K562 (cell line): ENCODE data around the gene SFXN2. TPM values are rescaled to one million over a fixed set of nuclear protein-coding genes. Genes with fewer than 3 reads are reported as not detected.

Source experiments
- ATAC-seq: fragments of 200-7000 bp; cut with Tn5 transposase; 3 replicates; pipeline ENCODE4 v1.9.1; 2020; ENCODE audit warnings: moderate library complexity
- BruUV-seq: library from RNA; stranded (reverse); fragments of 400-500 nt; replicated peaks from 2 replicates; lab custom pipeline; 2021; lab: Mats Ljungman, UMichigan
- CTCF ChIA-PET: fragments of 300-600 bp; formaldehyde crosslinking; extraction: SDS; loops from one replicate; lab custom pipeline; 2021; ENCODE audit warnings: low intra/inter-chr PET ratio; lab: Yijun Ruan, JAX
- POLR2A ChIA-PET: fragments of 300-600, 350-650 bp; sonication (Branson Sonifier 250); formaldehyde crosslinking; extraction: SDS; loops from one replicate; lab custom pipeline; 2021; ENCODE audit warnings: antibody characterized with exemption, inconsistent platforms; lab: Yijun Ruan, JAX
- DNase-seq, 4 experiments: peaks; one replicate each; pipeline versions ENCODE4 v3.0.0 to v3.0.0-alpha.2; 2011 to 2018; ENCODE audit warnings: low spot score in 3 of 4, mixed read lengths in 3 of 4; ENCODE audit errors: extremely low read depth in 1 of 4
- FAIRE-seq: peaks from 2 replicates; lab custom pipeline; 2011; peaks lifted over from hg19 to GRCh38; lab: Jason Lieb, UNC
- H2AFZ ChIP-seq: 2 replicates; pipeline ENCODE4 v1.6.0; 2011; ENCODE audit warnings: low read depth, low read length, control low read depth, inconsistent platforms
- H3K27ac ChIP-seq: fragments of 200-600 bp; 3 replicates; pipeline ENCODE4 v1.8.0; 2011; ENCODE audit warnings: low read depth, mild to moderate bottlenecking, control low read depth, inconsistent platforms, low read length, moderate library complexity, mixed read lengths; ENCODE audit errors: extremely low read depth
- H3K27me3 ChIP-seq, 2 experiments: fragments of 300-600 bp in 1 of 2; 2 replicates in 1 of 2; 3 replicates in 1 of 2; pipeline versions ENCODE4 v1.6.0 to v1.8.0; 2011; ENCODE audit warnings: inconsistent platforms in 2 of 2, low read length in 2 of 2, mild to moderate bottlenecking in 1 of 2, mixed read lengths in 1 of 2, moderate library complexity in 1 of 2; ENCODE audit not compliant: control insufficient read depth in 2 of 2, insufficient read depth in 2 of 2
- H3K36me3 ChIP-seq: fragments of 300-600 bp; 3 replicates; pipeline ENCODE4 v1.8.0; 2011; ENCODE audit warnings: mild to moderate bottlenecking, low read length, inconsistent platforms; ENCODE audit not compliant: control insufficient read depth, insufficient read depth
- H3K4me1 ChIP-seq, 2 experiments: fragments of 200-600 bp in 1 of 2; replicated peaks in 1 of 2; 2 replicates in 1 of 2; 3 replicates in 1 of 2; pipeline versions ENCODE4 v1.5.1 to v1.8.0; 2011; ENCODE audit warnings: inconsistent platforms in 2 of 2, low read length in 2 of 2, mild to moderate bottlenecking in 1 of 2, mixed read lengths in 1 of 2, moderate library complexity in 1 of 2; ENCODE audit not compliant: control insufficient read depth in 2 of 2, insufficient read depth in 2 of 2
- H3K4me2 ChIP-seq: 2 replicates; pipeline ENCODE4 v1.6.1; 2011; ENCODE audit warnings: low read length, control low read depth, inconsistent platforms, mixed read lengths; ENCODE audit not compliant: insufficient read depth
- H3K4me3 ChIP-seq: fragments of 200-600 bp; sonication (generic), shearing (Covaris generic); 2 replicates; pipeline ENCODE4 v1.5.1; 2016; ENCODE audit warnings: control low read depth, inconsistent platforms
- H3K79me2 ChIP-seq: fragments of 200-600 bp; 3 replicates; pipeline ENCODE4 v1.8.0; 2011; ENCODE audit warnings: low read length, inconsistent platforms; ENCODE audit not compliant: control insufficient read depth, insufficient read depth
- H3K9ac ChIP-seq, 2 experiments: 2 replicates each; pipeline versions ENCODE4 v1.6.0 to v1.6.1; 2011; ENCODE audit warnings: low read depth in 2 of 2, low read length in 2 of 2, control low read depth in 1 of 2, inconsistent platforms in 1 of 2, mild to moderate bottlenecking in 1 of 2, mixed read lengths in 1 of 2; ENCODE audit not compliant: insufficient read depth in 1 of 2
- H3K9me1 ChIP-seq: one replicate; pipeline ENCODE4 v1.6.0; 2011; ENCODE audit warnings: inconsistent platforms, mild to moderate bottlenecking, low read length, moderate library complexity; ENCODE audit not compliant: control insufficient read depth, insufficient read depth
- H3K9me3 ChIP-seq: replicated peaks from 2 replicates; pipeline ENCODE4 v1.5.1; 2011; ENCODE audit warnings: low read depth, low read length, inconsistent platforms; ENCODE audit not compliant: control insufficient read depth, insufficient read depth
- H4K20me1 ChIP-seq: replicated peaks from 2 replicates; pipeline ENCODE4 v1.6.1; 2011; ENCODE audit warnings: low read length, inconsistent platforms, mixed read lengths; ENCODE audit not compliant: control insufficient read depth, insufficient read depth
- BHLHE40 ChIP-seq: IDR thresholded peaks from 2 replicates; pipeline ENCODE4 v1.6.1; 2011; ENCODE audit warnings: low read length, improper control_type of control experiment
- CREM ChIP-seq: IDR thresholded peaks from 2 replicates; pipeline ENCODE4 v1.6.1; 2014; ENCODE audit warnings: antibody characterized with exemption, low read depth
- GABPA ChIP-seq: fragments of 200-800 bp; sonication (Bioruptor generic); conservative IDR thresholded peaks from 2 replicates; pipeline ENCODE4 v1.6.1; 2016; ENCODE audit warnings: low read depth, missing genetic modification characterization, missing compliant biosample characterization
- KDM1A ChIP-seq, 2 experiments: fragments of 450-650 bp; IDR thresholded peaks; 2 replicates each; pipeline ENCODE4 v1.6.1; 2016; ENCODE audit warnings: mild to moderate bottlenecking in 2 of 2
- MAFF ChIP-seq: IDR thresholded peaks from 2 replicates; pipeline ENCODE4 v1.6.1; 2012; ENCODE audit warnings: low read length, improper control_type of control experiment
- NFE2 ChIP-seq: IDR thresholded peaks from 2 replicates; pipeline ENCODE4 v1.6.1; 2014; ENCODE audit warnings: antibody characterized with exemption, low read depth
- RCOR1 ChIP-seq, 2 experiments: IDR thresholded peaks; 2 replicates each; pipeline ENCODE4 v1.6.1; 2012; ENCODE audit warnings: low read depth in 2 of 2, low read length in 2 of 2, borderline replicate concordance in 1 of 2, improper control_type of control experiment in 1 of 2
- SPI1 ChIP-seq: IDR thresholded peaks from 2 replicates; pipeline ENCODE4 v1.6.1; 2011; ENCODE audit warnings: low read depth, low read length, control low read depth, borderline replicate concordance
- STAT5B ChIP-seq: fragments of 250-450 bp; sonication (Bioruptor Pico); IDR thresholded peaks from 2 replicates; pipeline ENCODE4 v1.8.0; 2021; ENCODE audit warnings: mild to moderate bottlenecking, inconsistent platforms
- TEAD4 ChIP-seq, 2 experiments: sonication (generic) in 1 of 2; formaldehyde crosslinking in 1 of 2; IDR thresholded peaks; 2 replicates each; pipeline versions ENCODE4 v1.6.1 to v1.8.0; 2012 to 2022; ENCODE audit warnings: borderline replicate concordance in 1 of 2, inconsistent platforms in 1 of 2, low read length in 1 of 2, mild to moderate bottlenecking in 1 of 2, missing genetic modification reagents in 1 of 2
- ZNF12 ChIP-seq: sonication (generic); formaldehyde crosslinking; IDR thresholded peaks from 2 replicates; pipeline ENCODE4 v1.4.0; 2020; ENCODE audit warnings: mild to moderate bottlenecking, missing genetic modification reagents
- ZNF124 ChIP-seq: sonication (generic); formaldehyde crosslinking; IDR thresholded peaks from 2 replicates; pipeline ENCODE4 v1.8.1; 2022; ENCODE audit warnings: missing genetic modification reagents
- WGBS: fragments of 100-300 bp; shearing (Covaris generic); methylation state at CpG from one replicate; pipeline ENCODE4 v1.1.6; 2016; ENCODE audit warnings: low coverage, mixed read lengths; ENCODE audit not compliant: insufficient coverage; ENCODE audit errors: missing lambda C conversion rate; 5-methylcytosine and 5-hydroxymethylcytosine counted together
- in situ Hi-C: fragments of 300-500 bp; cut with MboI; formaldehyde crosslinking; loops from 4 replicates; pipeline ENCODE4 v1.15.0; 2018; ENCODE audit warnings: inconsistent platforms, mixed read lengths
- intact Hi-C: fragments of 100-400 bp; cut with micrococcal nuclease; formaldehyde crosslinking; loops from 2 replicates; pipeline ENCODE4 v1.14.2; 2022
- polyA plus RNA-seq, 8 experiments: library from polyadenylated mRNA; depleted of rRNA in 4 of 8; stranded (reverse) in 5 of 8; unstranded in 3 of 8; fragments of >200 nt; fragmentation: Nextera tagmentation in 2 of 8; fragmentation: Illumina TruSeq in 1 of 8; extraction: Ambion mirVana in 2 of 8; extraction: Trizol in 1 of 8; gene quantifications; 2 replicates each; pipeline versions ENCODE4 v1.2.1 to v1.2.3, GENCODE V29; 2011 to 2014; ENCODE audit warnings: inconsistent platforms in 1 of 8, missing spikeins in 1 of 8
- total RNA-seq, 7 experiments: library from RNA; depleted of rRNA in 6 of 7; stranded (reverse); fragments of >200 nt in 6 of 7; fragmentation: Illumina TruSeq in 2 of 7; extraction: Trizol in 2 of 7; gene quantifications; 2 replicates each; pipeline versions ENCODE4 v1.2.1 to v1.2.3, GENCODE V29; 2011 to 2021; ENCODE audit warnings: low replicate concordance in 1 of 7
- TF ChIP-seq, protein P1 (sequence below): fragments of 200-800 bp; sonication (Bioruptor generic); IDR thresholded peaks from 2 replicates; pipeline ENCODE4 v1.6.1; 2017; ENCODE audit warnings: missing genetic modification characterization, missing compliant biosample characterization

The SFXN2 gene
- total and polyA plus RNA-seq, 9 of the 15 experiments (the other 6 are each of a cell fraction or from before 2014, with no cell fraction given), result 7.3 to 23.8 (median 15.7) TPM

DNA sequence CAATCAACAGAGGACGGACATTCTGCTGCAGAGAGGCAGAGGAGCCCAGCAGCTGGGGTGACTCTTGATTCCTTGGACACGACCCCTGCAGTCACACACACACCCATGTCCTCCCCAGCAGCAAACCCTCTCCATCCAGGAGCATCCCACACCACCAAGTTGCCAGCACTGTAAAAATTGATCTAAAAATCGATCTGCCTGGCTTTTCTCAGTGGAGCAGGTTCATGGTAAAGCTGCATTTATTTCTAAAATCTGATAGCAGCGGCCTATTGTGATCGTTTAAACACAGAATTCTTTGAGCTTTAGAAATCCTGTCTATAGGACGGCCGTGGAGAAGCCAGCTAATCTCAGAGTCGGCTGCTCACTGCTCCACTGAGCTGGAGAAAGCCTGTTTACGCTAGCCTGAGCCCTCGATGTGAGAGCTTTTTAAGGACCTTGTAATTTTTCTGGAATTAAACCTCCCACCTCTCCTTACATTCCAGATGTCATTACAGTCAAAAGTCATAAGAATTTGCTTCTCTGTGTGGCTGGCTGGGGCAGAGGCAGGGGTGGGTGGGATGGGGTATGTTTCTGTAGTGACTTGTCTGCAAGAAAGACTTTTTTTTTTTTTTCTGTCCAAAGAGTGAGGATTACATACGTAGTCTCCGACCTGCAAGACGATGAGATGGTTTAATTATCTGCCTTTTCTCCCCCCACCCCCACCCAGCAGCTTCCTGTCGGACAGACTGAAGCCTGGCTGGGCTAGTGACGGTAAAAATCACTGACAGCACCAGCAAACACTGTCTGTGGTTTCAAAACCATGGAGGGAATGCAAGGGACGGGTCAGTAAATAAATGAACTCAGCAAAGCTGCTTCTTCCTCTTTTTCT is 38.5 kb upstream of the SFXN2 start:
- Histone ChIP-seq H3K79me2 (no peaks in the 10 kb centered on the region), H3K9me1 (no peaks in the 10 kb centered on the region), H3K9me3 (no peaks in the 10 kb centered on the region), H2AFZ (no peak overlapping the region), H4K20me1 (no peaks in the 10 kb centered on the region), H3K4me2 (no peak overlapping the region), H3K36me3 (no peaks in the 10 kb centered on the region), H3K9ac (peak overlapping the region in 1 of 2 experiments; percentile 20; a peak in 1 of 4 replicates), H3K27me3 (no peaks in the 10 kb centered on the region), H3K4me3 (no peak overlapping the region), H3K27ac (no peak overlapping the region), H3K4me1 (peaks cover 30 to 33% of the 10 kb centered on the region in 2 experiments)
- intact Hi-C loops, result no loop called here
- ChIA-PET CTCF (no interaction called here), POLR2A (interaction anchor here (1.3 to 2.0 kb wide), 2 partner anchors 10 to 15 kb away, joined by 3 to 5 read pairs; no protein-coding TSS in a partner anchor)
- in situ Hi-C loops, result no loop called here
- ATAC-seq, result no peak
- DNase-seq, result peak in 1 of 4 experiments; percentile 41
- BruUV-seq, result no TSS peak
- WGBS, result 41% methylated on average over 11 of the region's 16 CpGs
- peak; percentile 37 for FAIRE-seq
- TF ChIP-seq BHLHE40 (no peak), TEAD4 (IDR thresholded peaks at IDR 0.05; ENCODE audit: low read length) (peak; percentile 55; the same call in 1 of the 2 replicates), TEAD4 (CRISPR knock-in tag; IDR thresholded peaks at IDR 0.05; ENCODE audit: borderline replicate concordance) (no peak), ZNF124 (no peak), CREM (0 out of 2 replicates have a peak, but pooled peaks have one; percentile 31), NFE2 (peak; percentile 70; the same call in 1 of the 2 replicates), ZNF12 (CRISPR knock-in tag) (no peak), RCOR1 (IDR thresholded peaks at IDR 0.05; ENCODE audit: borderline replicate concordance in 1 of 2, low read depth in 2 of 2, low read length in 2 of 2) (peak in 1 of 2 experiments; percentile 81; a peak in 2 of 4 replicates), GABPA (tag) (0 out of 2 replicates have a peak, but pooled peaks have one; percentile 24), STAT5B (CRISPR knock-in tag) (no peak), MAFF (peak; percentile 14; the same call in 1 of the 2 replicates), KDM1A (IDR thresholded peaks at IDR 0.05) (peak in 1 of 2 experiments; percentile 21; a peak in 2 of 4 replicates), SPI1 (peak; percentile 49; the same call in 1 of the 2 replicates)
- TF ChIP-seq, protein P1, sequence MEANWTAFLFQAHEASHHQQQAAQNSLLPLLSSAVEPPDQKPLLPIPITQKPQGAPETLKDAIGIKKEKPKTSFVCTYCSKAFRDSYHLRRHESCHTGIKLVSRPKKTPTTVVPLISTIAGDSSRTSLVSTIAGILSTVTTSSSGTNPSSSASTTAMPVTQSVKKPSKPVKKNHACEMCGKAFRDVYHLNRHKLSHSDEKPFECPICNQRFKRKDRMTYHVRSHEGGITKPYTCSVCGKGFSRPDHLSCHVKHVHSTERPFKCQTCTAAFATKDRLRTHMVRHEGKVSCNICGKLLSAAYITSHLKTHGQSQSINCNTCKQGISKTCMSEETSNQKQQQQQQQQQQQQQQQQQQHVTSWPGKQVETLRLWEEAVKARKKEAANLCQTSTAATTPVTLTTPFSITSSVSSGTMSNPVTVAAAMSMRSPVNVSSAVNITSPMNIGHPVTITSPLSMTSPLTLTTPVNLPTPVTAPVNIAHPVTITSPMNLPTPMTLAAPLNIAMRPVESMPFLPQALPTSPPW (CRISPR knock-in tag), result peak; percentile 48; the same call in 1 of the 2 replicates
